ENCODE data around the gene UBE2O.

GRCh38 chr17:76385892-76386786, 66.8 kb downstream of the UBE2O start:
- peak; percentile 89 to 90 for TF ChIP-seq CTCF (IDR thresholded peaks at IDR 0.05; ENCODE audit: extremely low read depth in 1 of 2, insufficient read depth in 1 of 2, low read depth in 1 of 2, low read length in 2 of 2)
- no peak for TF ChIP-seq EZH2 (IDR thresholded peaks at IDR 0.05; ENCODE audit: borderline replicate concordance, low read depth, low read length, severe bottlenecking)
